GM13976 (cell line): ENCODE data around the gene FASTKD3.

Experiments used
- DNase-seq: peaks from one replicate; pipeline ENCODE4 v3.0.0; 2012; ENCODE audit warnings: low spot score
- CTCF ChIP-seq: IDR thresholded peaks from 2 replicates; pipeline ENCODE4 v1.5.1; 2012; ENCODE audit warnings: borderline replicate concordance, mild to moderate bottlenecking; ENCODE audit not compliant: insufficient read depth; ENCODE audit errors: extremely low read depth, missing control alignments, control extremely low read depth
- in situ Hi-C: fragments of 300-500 bp; cut with MboI; formaldehyde crosslinking; loops from one replicate; pipeline ENCODE4 v1.12.0; 2022; ENCODE audit warnings: low sequenced_read_pairs, mixed read lengths, inconsistent platforms; ENCODE audit not compliant: unreplicated experiment

The FASTKD3 gene

DNA sequence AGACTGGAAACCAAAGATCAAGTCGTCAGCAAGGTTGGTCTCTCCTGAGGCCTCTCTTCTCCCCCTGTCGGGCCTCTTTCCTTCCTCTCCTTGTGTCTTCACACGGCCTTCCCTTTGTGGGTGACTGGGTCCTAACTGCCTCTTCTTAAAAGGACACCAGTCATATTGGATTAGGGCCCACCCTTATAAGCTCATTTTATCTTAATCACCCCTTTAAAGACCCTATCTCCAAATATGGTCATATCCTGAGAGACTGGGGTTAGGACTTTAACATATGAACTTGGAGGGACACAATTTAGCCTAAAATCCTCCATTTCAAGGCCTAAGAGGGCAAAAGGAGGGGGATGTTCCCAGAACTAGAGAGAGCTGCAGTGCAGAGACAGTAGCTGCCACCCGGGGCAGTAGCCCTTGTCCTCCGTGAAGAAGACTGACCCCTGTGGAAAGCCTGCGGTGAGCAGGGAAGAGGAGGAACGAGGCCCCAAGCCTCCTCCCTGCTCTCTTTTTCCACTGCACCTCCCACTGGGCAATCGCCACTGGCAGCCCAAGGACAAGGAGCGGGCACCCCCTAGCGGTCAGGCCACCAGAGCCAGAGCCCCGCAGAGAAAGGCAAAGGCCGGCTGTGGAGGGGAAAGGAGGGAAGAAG, 52.8 kb downstream of the FASTKD3 start:
- peak; percentile 80 for DNase-seq
- in situ Hi-C loops, result no loop called here
- TF ChIP-seq CTCF, result peak; percentile 91

DNA sequence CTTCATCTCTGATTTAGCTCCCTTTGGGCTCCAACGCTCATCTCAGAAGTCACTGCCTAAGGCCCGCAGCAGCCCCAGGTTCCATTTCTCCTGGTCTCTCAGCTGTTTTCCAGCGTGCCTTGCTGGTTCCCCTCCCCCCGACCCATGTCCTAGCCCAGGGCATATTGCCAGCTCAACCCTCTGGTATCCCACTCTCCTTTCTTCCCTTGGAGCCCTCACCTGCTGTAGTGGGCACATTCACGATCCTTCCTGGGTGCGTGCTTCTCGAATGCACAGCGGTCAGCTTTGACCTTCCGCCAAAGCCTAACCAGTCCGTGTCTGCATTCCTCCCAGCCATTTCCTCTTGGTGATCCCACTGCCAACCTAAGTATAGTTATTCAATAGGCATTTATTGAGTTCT, 54.0 kb downstream of the FASTKD3 start:
- no peak for DNase-seq
- in situ Hi-C loops, result no loop called here
- no peak for TF ChIP-seq CTCF

- DNase-seq, result no peak
- in situ Hi-C loops, result no loop called here
- no peak for TF ChIP-seq CTCF
These were observed 55.3 kb downstream of the FASTKD3 start for GRCh38 chr5:7813576-7813975.

DNA sequence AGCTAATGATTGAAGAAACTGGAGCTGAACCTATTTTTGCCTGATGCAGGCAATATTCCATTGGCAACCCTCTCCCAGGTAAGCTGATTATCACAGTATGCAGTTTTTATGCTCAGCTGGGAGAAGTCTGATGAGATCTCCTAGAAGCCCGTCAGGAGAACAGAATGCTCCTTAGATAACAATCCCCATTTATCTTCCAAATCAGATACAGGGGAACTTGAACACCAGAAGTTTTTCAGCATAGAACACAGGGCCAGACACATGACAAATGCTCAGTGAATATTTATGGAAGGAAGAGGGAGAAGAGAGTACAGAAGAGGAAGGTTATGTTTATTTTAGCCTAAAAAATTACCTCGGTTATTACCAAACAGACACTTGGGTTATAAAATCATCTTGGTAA, 55.8 kb downstream of the FASTKD3 start:
- DNase-seq, result no peak
- in situ Hi-C loops, result no loop called here
- no peak for TF ChIP-seq CTCF

DNA sequence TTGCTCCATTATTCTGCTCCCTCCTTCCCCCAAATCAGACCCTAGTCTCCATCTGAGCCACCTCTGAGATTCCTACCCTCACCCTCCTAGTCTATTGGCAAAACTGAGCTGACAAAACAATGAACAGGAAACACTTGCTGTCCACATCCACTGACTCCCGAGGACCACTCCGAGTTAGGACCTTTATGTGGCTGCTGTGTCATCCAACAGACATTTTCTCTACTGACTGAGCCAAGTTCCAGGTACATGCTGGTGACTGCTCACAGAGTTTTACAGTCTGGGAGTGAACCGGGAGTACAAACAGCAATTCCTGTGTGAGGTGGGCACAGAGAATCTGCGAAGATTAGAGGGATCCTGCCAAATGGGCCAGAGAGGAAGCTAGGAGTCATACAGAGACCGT, 57.1 kb downstream of the FASTKD3 start:
- no peak for DNase-seq
- no peak for TF ChIP-seq CTCF
- in situ Hi-C loops, result no loop called here
